GM12878 (cell line): ENCODE results near the gene ENDOV. TPM values are rescaled to one million over a fixed set of nuclear protein-coding genes. Genes with fewer than 3 reads are reported as not detected.

Experiments
- ATAC-seq: fragments of 200-7000 bp; cut with Tn5 transposase; 3 replicates; pipeline ENCODE4 v1.9.1; 2020; ENCODE audit warnings: mild to moderate bottlenecking, moderate library complexity
- BruUV-seq: library from RNA; stranded (reverse); fragments of 400-500 nt; replicated peaks from 2 replicates; lab custom pipeline; 2021; lab: Mats Ljungman, UMichigan
- CTCF ChIA-PET: fragments of 300-600 bp; sonication (Branson Sonifier 250); formaldehyde crosslinking; extraction: SDS; loops from one replicate; lab custom pipeline; 2021; ENCODE audit warnings: inconsistent platforms; lab: Yijun Ruan, JAX
- POLR2A ChIA-PET: fragments of 350-600 bp; formaldehyde crosslinking; extraction: SDS; loops from one replicate; lab custom pipeline; 2021; ENCODE audit warnings: inconsistent platforms; lab: Charles Lee
- RAD21 ChIA-PET: fragments of 300-600 bp; sonication (Branson Sonifier 250); formaldehyde crosslinking; loops from one replicate; lab custom pipeline; 2023; ENCODE audit warnings: antibody characterized with exemption; ENCODE audit not compliant: unreplicated experiment; lab: Charles Lee
- SMC1A ChIA-PET: fragments of 300-600 bp; sonication (Branson Sonifier 250); formaldehyde crosslinking; loops from one replicate; lab custom pipeline; 2023; ENCODE audit not compliant: unreplicated experiment, uncharacterized antibody; lab: Charles Lee
- DNase-seq: peaks from one replicate; pipeline ENCODE4 v3.0.0-alpha.2; 2011; ENCODE audit warnings: low read depth, low spot score
- FAIRE-seq: peaks from 3 replicates; lab custom pipeline; 2011; peaks lifted over from hg19 to GRCh38; lab: Jason Lieb, UNC
- H2AFZ ChIP-seq: 2 replicates; pipeline ENCODE4 v1.6.0; 2011; ENCODE audit warnings: low read depth, low read length, control low read depth; ENCODE audit not compliant: control insufficient read depth
- H3K27ac ChIP-seq: 2 replicates; pipeline ENCODE4 v1.5.1; 2011; ENCODE audit warnings: control low read depth; ENCODE audit not compliant: control insufficient read depth, insufficient read depth
- H3K27me3 ChIP-seq, 2 experiments: replicated peaks in 1 of 2; 2 replicates each; pipeline versions ENCODE4 v1.6.0 to v1.6.1; 2011; ENCODE audit warnings: low read length in 1 of 2; ENCODE audit not compliant: control insufficient read depth in 2 of 2, insufficient read depth in 2 of 2
- H3K36me3 ChIP-seq, 2 experiments: 2 replicates each; pipeline ENCODE4 v1.5.1; 2011; ENCODE audit warnings: low read length in 1 of 2; ENCODE audit not compliant: control insufficient read depth in 2 of 2, insufficient read depth in 2 of 2
- H3K4me1 ChIP-seq: 2 replicates; pipeline ENCODE4 v1.6.1; 2011; ENCODE audit warnings: mild to moderate bottlenecking, low read length, moderate library complexity, mixed read lengths; ENCODE audit not compliant: control insufficient read depth, insufficient read depth
- H3K4me2 ChIP-seq: 2 replicates; pipeline ENCODE4 v1.6.0; 2011; ENCODE audit warnings: control low read depth; ENCODE audit not compliant: control insufficient read depth, insufficient read depth
- H3K4me3 ChIP-seq: fragments of 200-600 bp; sonication (generic); 2 replicates; pipeline ENCODE4 v1.5.1; 2016
- H3K79me2 ChIP-seq: 2 replicates; pipeline ENCODE4 v1.6.0; 2011; ENCODE audit warnings: low read length; ENCODE audit not compliant: control insufficient read depth, insufficient read depth
- H3K9ac ChIP-seq: 2 replicates; pipeline ENCODE4 v1.8.0; 2011; ENCODE audit warnings: low read length, control low read depth, mixed read lengths; ENCODE audit not compliant: control insufficient read depth, insufficient read depth
- H3K9me3 ChIP-seq: replicated peaks from 3 replicates; pipeline ENCODE4 v1.5.1; 2011; ENCODE audit warnings: mild to moderate bottlenecking, low read length; ENCODE audit not compliant: control insufficient read depth, insufficient read depth
- H4K20me1 ChIP-seq: 2 replicates; pipeline ENCODE4 v1.6.0; 2011; ENCODE audit not compliant: control insufficient read depth, insufficient read depth
- BACH1 ChIP-seq: fragments of 450-650 bp; IDR thresholded peaks from 2 replicates; pipeline ENCODE4 v1.6.1; 2017; ENCODE audit warnings: mild to moderate bottlenecking, borderline replicate concordance
- CBX5 ChIP-seq: sonication (generic); IDR thresholded peaks from 2 replicates; pipeline ENCODE4 v1.6.1; 2016; ENCODE audit warnings: low read depth, moderate library complexity, mild to moderate bottlenecking, inconsistent platforms
- CHD1 ChIP-seq: IDR thresholded peaks from 2 replicates; pipeline ENCODE4 v1.6.1; 2012; ENCODE audit warnings: low read depth, low read length, improper control_type of control experiment
- CTCF ChIP-seq, 3 experiments: IDR thresholded peaks in 2 of 3; conservative IDR thresholded peaks in 1 of 3; 2 replicates each; pipeline ENCODE4 v1.5.1; 2011; ENCODE audit warnings: low read depth in 3 of 3, low read length in 3 of 3, mild to moderate bottlenecking in 3 of 3, control low read depth in 2 of 3, moderate library complexity in 2 of 3, inconsistent platforms in 1 of 3, mixed read lengths in 1 of 3; ENCODE audit not compliant: control insufficient read depth in 2 of 3, insufficient read depth in 1 of 3; ENCODE audit errors: extremely low read depth in 1 of 3
- ELK1 ChIP-seq: IDR thresholded peaks from 2 replicates; pipeline ENCODE4 v1.6.1; 2012; ENCODE audit warnings: low read depth, low read length, improper control_type of control experiment
- HDAC2 ChIP-seq: fragments of 200-600 bp; sonication (generic); IDR thresholded peaks from 2 replicates; pipeline ENCODE4 v1.6.1; 2017
- IKZF2 ChIP-seq, 2 experiments: fragments of 450-650 bp; IDR thresholded peaks; 2 replicates each; pipeline ENCODE4 v1.6.1; 2017; ENCODE audit warnings: mild to moderate bottlenecking in 2 of 2, moderate library complexity in 2 of 2
- KDM1A ChIP-seq: fragments of 200-600 bp; sonication (generic); IDR thresholded peaks from 2 replicates; pipeline ENCODE4 v1.6.1; 2016; ENCODE audit warnings: borderline replicate concordance
- NR2F1 ChIP-seq: fragments of 450-650 bp; conservative IDR thresholded peaks from 2 replicates; pipeline ENCODE4 v1.6.1; 2017; ENCODE audit warnings: mild to moderate bottlenecking
- PAX5 ChIP-seq: IDR thresholded peaks from 2 replicates; pipeline ENCODE4 v1.6.1; 2011; ENCODE audit warnings: low read depth, low read length, borderline replicate concordance
- RELB ChIP-seq: fragments of 450-650 bp; IDR thresholded peaks from 2 replicates; pipeline ENCODE4 v1.6.1; 2017; ENCODE audit warnings: low read depth, mild to moderate bottlenecking, moderate library complexity
- RUNX3 ChIP-seq: IDR thresholded peaks from 2 replicates; pipeline ENCODE4 v1.6.1; 2012; ENCODE audit warnings: low read length, inconsistent platforms
- SMAD5 ChIP-seq: IDR thresholded peaks from 2 replicates; pipeline ENCODE4 v1.6.1; 2016; ENCODE audit warnings: antibody characterized with exemption, low read depth
- SMC3 ChIP-seq: IDR thresholded peaks from 2 replicates; pipeline ENCODE4 v1.6.1; 2011; ENCODE audit warnings: low read length, improper control_type of control experiment, borderline replicate concordance
- SUPT20H ChIP-seq: IDR thresholded peaks from 2 replicates; pipeline ENCODE4 v1.6.1; 2011; ENCODE audit warnings: low read depth, mild to moderate bottlenecking, low read length, moderate library complexity, borderline replicate concordance; ENCODE audit not compliant: control insufficient read depth
- ZNF217 ChIP-seq: fragments of 450-650 bp; IDR thresholded peaks from 2 replicates; pipeline ENCODE4 v1.6.1; 2017; ENCODE audit warnings: antibody characterized with exemption, mild to moderate bottlenecking
- ZNF274 ChIP-seq: IDR thresholded peaks from one replicate; pipeline ENCODE4 v1.8.0; 2011; ENCODE audit not compliant: insufficient read length, insufficient read depth
- ZNF622 ChIP-seq: fragments of 450-650 bp; IDR thresholded peaks from 2 replicates; pipeline ENCODE4 v1.6.1; 2017; ENCODE audit warnings: mild to moderate bottlenecking, inconsistent platforms
- WGBS: methylation state at CpG from one replicate; pipeline ENCODE4 v1.1.6; 2016; ENCODE audit warnings: low lambda C conversion rate; ENCODE audit not compliant: insufficient replicate concordance, insufficient coverage; ENCODE audit errors: missing lambda C conversion rate; 5-methylcytosine and 5-hydroxymethylcytosine counted together
- in situ Hi-C: fragments of 300-500 bp; cut with MboI; formaldehyde crosslinking; loops from 9 replicates; pipeline ENCODE4 v1.14.3; 2018; ENCODE audit warnings: mixed read lengths
- intact Hi-C: fragments of 100-400 bp; cut with micrococcal nuclease; formaldehyde crosslinking; loops from one replicate; pipeline ENCODE4 v1.14.2; 2022; ENCODE audit not compliant: unreplicated experiment
- polyA plus RNA-seq, 11 experiments: library from polyadenylated mRNA; depleted of rRNA in 4 of 11; unstranded in 6 of 11; stranded (reverse) in 5 of 11; fragments of >200 nt; fragmentation: Nextera tagmentation in 4 of 11; fragmentation: Illumina TruSeq in 1 of 11; extraction: Ambion mirVana in 4 of 11; extraction: Trizol in 1 of 11; gene quantifications; 1 replicate in 1 of 11; 2 replicates in 10 of 11; pipeline versions ENCODE4 v1.2.1 to v1.2.3, GENCODE V29; 2011 to 2016; ENCODE audit warnings: inconsistent platforms in 2 of 11, missing spikeins in 2 of 11, low read depth in 1 of 11
- total RNA-seq, 4 experiments: library from RNA; depleted of rRNA in 3 of 4; stranded (reverse); fragments of >200 nt in 3 of 4; fragmentation: Illumina TruSeq in 1 of 4; extraction: Trizol in 1 of 4; gene quantifications; 2 replicates each; pipeline versions ENCODE4 v1.2.1 to v1.2.3, GENCODE V29; 2013 to 2021

Gene ENDOV
- total and polyA plus RNA-seq, 10 of the 15 experiments (the other 5 are each of a cell fraction or from before 2014, with no cell fraction given): 0.63 to 11.9 (median 8.1) TPM

- TF ChIP-seq CBX5 (no peak), CTCF (IDR thresholded peaks at IDR 0.05 in 2 of 3, conservative IDR thresholded peaks at IDR 0.05 in 1 of 3; ENCODE audit: control insufficient read depth in 2 of 3, extremely low read depth in 1 of 3, insufficient read depth in 1 of 3, low read depth in 3 of 3, low read length in 3 of 3) (peak in 2 of 3 experiments; percentile 14 to 20; a peak in 1 of 6 replicates), BACH1 (no peak), ZNF622 (no peak), KDM1A (no peak), PAX5 (no peak)
- TF ChIP-seq, all 136 proteins: peak for 3
Observed at GRCh38 chr17:80477647-80478478, 62.9 kb downstream of the ENDOV start (continued).

- SMC1A ChIA-PET: no interaction called here
- Histone ChIP-seq H4K20me1 (no peaks in the 10 kb centered on the region), H3K27me3 (peaks cover 7 to 21% of the 10 kb centered on the region in 2 experiments), H3K27ac (no peak overlapping the region), H3K4me3 (no peak overlapping the region), H3K4me2 (no peak overlapping the region), H3K79me2 (no peaks in the 10 kb centered on the region), H3K36me3 (no peaks in the 10 kb centered on the region), H3K9ac (no peak overlapping the region), H3K9me3 (no peaks in the 10 kb centered on the region), H2AFZ (no peak overlapping the region), H3K4me1 (no peaks in the 10 kb centered on the region)
- POLR2A ChIA-PET: no interaction called here
- RAD21 ChIA-PET: no interaction called here
- intact Hi-C loops: loop anchor here (5.0 kb wide), 1 partner anchor 99 kb away; no protein-coding TSS in a partner anchor
- no TSS peak for BruUV-seq
- in situ Hi-C loops: no loop called here
- CTCF ChIA-PET: no interaction called here
- 27% methylated on average over 44 of the region's 51 CpGs for WGBS
- FAIRE-seq (no peak), ATAC-seq (no peak), DNase-seq (no peak)
- TF ChIP-seq SUPT20H (no peak), CHD1 (no peak), RELB (no peak), SMAD5 (no peak), ZNF274 (no peak), IKZF2 (IDR thresholded peaks at IDR 0.05) (no peak), HDAC2 (no peak), RUNX3 (no peak), ELK1 (no peak), SMC3 (no peak), NR2F1 (no peak), ZNF217 (no peak)
Observed at GRCh38 chr17:80478487-80479245, 63.7 kb downstream of the ENDOV start.
